ENCODE results near the gene ELP1. TPM values are rescaled to one million over a fixed set of nuclear protein-coding genes. Genes with fewer than 3 reads are reported as not detected.

Gene ELP1
- total and polyA plus RNA-seq, 2 of the 4 experiments (the other 2 are of a cell fraction): 20.0 to 43.2 TPM

GRCh38 chr9:108980893-108981292 lies 47.0 kb upstream of the ELP1 start:
- H3K9me3 ChIP-seq (ENCODE audit: control insufficient read depth, insufficient read depth, low read length): no peaks in the 10 kb centered on the region
- H2AK9ac ChIP-seq (replicated peaks; ENCODE audit: low read depth, low read length, poor library complexity): no peak overlapping the region
- H3K4me2 ChIP-seq (ENCODE audit: low read depth, low read length): no peak overlapping the region
- dilution Hi-C loops (cut with HindIII; ENCODE audit: low sequenced_read_pairs, unreplicated experiment): no loop called here
- no peak overlapping the region for H4K5ac ChIP-seq (ENCODE audit: low read depth, low read length)
- H3K36me3 ChIP-seq (ENCODE audit: control insufficient read depth, insufficient read depth, low read length): peaks cover 10% of the 10 kb centered on the region
- no peak overlapping the region for H2BK20ac ChIP-seq (ENCODE audit: low read depth, low read length)
- H2BK120ac ChIP-seq (ENCODE audit: low read depth, low read length): no peak overlapping the region
- H3K23ac ChIP-seq (ENCODE audit: low read depth, low read length): no peak overlapping the region
- ATAC-seq (ENCODE audit: low read depth) (no peak), DNase-seq (no peak)
- H3K9me1 ChIP-seq (ENCODE audit: insufficient read depth, low read length): no peaks in the 10 kb centered on the region; the same call in 1 of the 2 replicates
- no peak overlapping the region for H3K56ac ChIP-seq (ENCODE audit: extremely low read depth, insufficient read depth, low read length)
- no peak overlapping the region for H2AFZ ChIP-seq (replicated peaks; ENCODE audit: low read length, poor library complexity)
- CTCF ChIA-PET: no interaction called here
- H3K14ac ChIP-seq (replicated peaks; ENCODE audit: low read depth, low read length): no peak overlapping the region
- H3K18ac ChIP-seq (ENCODE audit: low read depth, low read length): no peak overlapping the region
- BruUV-seq (replicated peaks): no TSS peak
- H3K4ac ChIP-seq (ENCODE audit: low read depth, low read length): no peak overlapping the region
- intact Hi-C loops (cut with micrococcal nuclease): no loop called here
- no peak overlapping the region for H3K9ac ChIP-seq (ENCODE audit: low read depth, low read length)
- H3K27ac ChIP-seq (ENCODE audit: insufficient read depth, low read length): no peak overlapping the region
- TF ChIP-seq MAFK (IDR thresholded peaks at IDR 0.05; ENCODE audit: low read depth, low read length) (no peak), POLR2A (IDR thresholded peaks at IDR 0.05; ENCODE audit: low read depth, low read length) (no peak), CEBPB (IDR thresholded peaks at IDR 0.05; ENCODE audit: low read depth, low read length) (no peak), SMC3 (IDR thresholded peaks at IDR 0.05; ENCODE audit: low read depth, low read length) (no peak), BHLHE40 (IDR thresholded peaks at IDR 0.05; ENCODE audit: low read depth, low read length) (no peak), CHD1 (IDR thresholded peaks at IDR 0.05; ENCODE audit: low read depth, low read length) (no peak), FOS (IDR thresholded peaks at IDR 0.05; ENCODE audit: low read depth, low read length) (no peak), NFE2L2 (IDR thresholded peaks at IDR 0.05; ENCODE audit: low read depth, low read length) (no peak), MAZ (IDR thresholded peaks at IDR 0.05; ENCODE audit: borderline replicate concordance, low read depth, low read length) (no peak)
- TF ChIP-seq, protein P1, sequence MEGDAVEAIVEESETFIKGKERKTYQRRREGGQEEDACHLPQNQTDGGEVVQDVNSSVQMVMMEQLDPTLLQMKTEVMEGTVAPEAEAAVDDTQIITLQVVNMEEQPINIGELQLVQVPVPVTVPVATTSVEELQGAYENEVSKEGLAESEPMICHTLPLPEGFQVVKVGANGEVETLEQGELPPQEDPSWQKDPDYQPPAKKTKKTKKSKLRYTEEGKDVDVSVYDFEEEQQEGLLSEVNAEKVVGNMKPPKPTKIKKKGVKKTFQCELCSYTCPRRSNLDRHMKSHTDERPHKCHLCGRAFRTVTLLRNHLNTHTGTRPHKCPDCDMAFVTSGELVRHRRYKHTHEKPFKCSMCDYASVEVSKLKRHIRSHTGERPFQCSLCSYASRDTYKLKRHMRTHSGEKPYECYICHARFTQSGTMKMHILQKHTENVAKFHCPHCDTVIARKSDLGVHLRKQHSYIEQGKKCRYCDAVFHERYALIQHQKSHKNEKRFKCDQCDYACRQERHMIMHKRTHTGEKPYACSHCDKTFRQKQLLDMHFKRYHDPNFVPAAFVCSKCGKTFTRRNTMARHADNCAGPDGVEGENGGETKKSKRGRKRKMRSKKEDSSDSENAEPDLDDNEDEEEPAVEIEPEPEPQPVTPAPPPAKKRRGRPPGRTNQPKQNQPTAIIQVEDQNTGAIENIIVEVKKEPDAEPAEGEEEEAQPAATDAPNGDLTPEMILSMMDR (conservative IDR thresholded peaks at IDR 0.05; ENCODE audit: low read depth, low read length): no peak
- TF ChIP-seq, protein P2, sequence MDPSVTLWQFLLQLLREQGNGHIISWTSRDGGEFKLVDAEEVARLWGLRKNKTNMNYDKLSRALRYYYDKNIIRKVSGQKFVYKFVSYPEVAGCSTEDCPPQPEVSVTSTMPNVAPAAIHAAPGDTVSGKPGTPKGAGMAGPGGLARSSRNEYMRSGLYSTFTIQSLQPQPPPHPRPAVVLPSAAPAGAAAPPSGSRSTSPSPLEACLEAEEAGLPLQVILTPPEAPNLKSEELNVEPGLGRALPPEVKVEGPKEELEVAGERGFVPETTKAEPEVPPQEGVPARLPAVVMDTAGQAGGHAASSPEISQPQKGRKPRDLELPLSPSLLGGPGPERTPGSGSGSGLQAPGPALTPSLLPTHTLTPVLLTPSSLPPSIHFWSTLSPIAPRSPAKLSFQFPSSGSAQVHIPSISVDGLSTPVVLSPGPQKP (IDR thresholded peaks at IDR 0.05; ENCODE audit: borderline replicate concordance, low read depth, low read length): no peak
- TF ChIP-seq, protein P3, sequence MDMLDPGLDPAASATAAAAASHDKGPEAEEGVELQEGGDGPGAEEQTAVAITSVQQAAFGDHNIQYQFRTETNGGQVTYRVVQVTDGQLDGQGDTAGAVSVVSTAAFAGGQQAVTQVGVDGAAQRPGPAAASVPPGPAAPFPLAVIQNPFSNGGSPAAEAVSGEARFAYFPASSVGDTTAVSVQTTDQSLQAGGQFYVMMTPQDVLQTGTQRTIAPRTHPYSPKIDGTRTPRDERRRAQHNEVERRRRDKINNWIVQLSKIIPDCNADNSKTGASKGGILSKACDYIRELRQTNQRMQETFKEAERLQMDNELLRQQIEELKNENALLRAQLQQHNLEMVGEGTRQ (IDR thresholded peaks at IDR 0.05; ENCODE audit: low read depth, low read length): no peak
- H3K4me1 ChIP-seq (ENCODE audit: control insufficient read depth, insufficient read depth, low read length): no peaks in the 10 kb centered on the region
- H2BK5ac ChIP-seq (ENCODE audit: low read depth, low read length, poor library complexity, severe bottlenecking): no peak overlapping the region
- in situ Hi-C loops (cut with MboI; ENCODE audit: low sequenced_read_pairs): no loop called here
- H3K79me1 ChIP-seq (ENCODE audit: low read depth in 1 of 2, low read length in 2 of 2): peaks cover 12 to 15% of the 10 kb centered on the region in 2 experiments
- no peak overlapping the region for H2AK5ac ChIP-seq (ENCODE audit: low read depth, low read length)
- no peak overlapping the region for H3K4me3 ChIP-seq (ENCODE audit: insufficient read depth, low read depth, low read length)
- no peaks in the 10 kb centered on the region; the same call in 1 of the 2 replicates for H4K20me1 ChIP-seq (ENCODE audit: insufficient read depth, low read length)
- no peak overlapping the region for H4K8ac ChIP-seq (ENCODE audit: low read depth in 2 of 2, low read length in 2 of 2)
- H2BK15ac ChIP-seq (ENCODE audit: low read depth, low read length): no peak overlapping the region
- no peaks in the 10 kb centered on the region for H3K27me3 ChIP-seq (ENCODE audit: control insufficient read depth, insufficient read depth, low read length)
- POLR2A ChIA-PET (ENCODE audit: unreplicated experiment): no interaction called here
- no CpG with 5 or more reads among the region's 2 CpGs for WGBS, 2 experiments (ENCODE audit: extremely low coverage in 2 of 2, insufficient read length in 1 of 2)
- no peak overlapping the region for H4K91ac ChIP-seq (ENCODE audit: insufficient read depth, low read depth, low read length)
